HepG2 (cell line): ENCODE measurements around the gene DHRS7. TPM values are rescaled to one million over a fixed set of nuclear protein-coding genes. Genes with fewer than 3 reads are reported as not detected.

Experiments
- ARID3A ChIP-seq: IDR thresholded peaks from 2 replicates; pipeline ENCODE4 v1.6.1; 2012; ENCODE audit warnings: low read depth, low read length, improper control_type of control experiment
- GLMP ChIP-seq: sonication (generic); formaldehyde crosslinking; IDR thresholded peaks from 2 replicates; pipeline ENCODE4 v1.9.0; 2021; ENCODE audit warnings: missing genetic modification reagents, mild to moderate bottlenecking, borderline replicate concordance
- HNF4A ChIP-seq: sonication (generic); formaldehyde crosslinking; IDR thresholded peaks from 2 replicates; pipeline ENCODE4 v1.4.0; 2020; ENCODE audit warnings: missing genetic modification reagents
- HNF4G ChIP-seq, 2 experiments: sonication (generic) in 1 of 2; formaldehyde crosslinking in 1 of 2; IDR thresholded peaks; 2 replicates each; pipeline versions ENCODE4 v1.4.0 to v1.6.1; 2011 to 2020; ENCODE audit warnings: borderline replicate concordance in 2 of 2, low read depth in 2 of 2, mild to moderate bottlenecking in 2 of 2, low read length in 1 of 2, missing genetic modification reagents in 1 of 2, moderate library complexity in 1 of 2
- HNRNPH1 ChIP-seq: fragments of 200-400 bp; formaldehyde crosslinking; optimal IDR thresholded peaks from 2 replicates; pipeline ENCODE3; 2017; ENCODE audit warnings: mild to moderate bottlenecking, low read depth, low read length
- HOXD1 ChIP-seq: sonication (generic); formaldehyde crosslinking; IDR thresholded peaks from 2 replicates; pipeline ENCODE4 v1.5.0; 2020; ENCODE audit warnings: missing genetic modification reagents
- KLF12 ChIP-seq: sonication (generic); formaldehyde crosslinking; IDR thresholded peaks from 2 replicates; pipeline ENCODE4 v1.4.0; 2020; ENCODE audit warnings: missing genetic modification reagents, borderline replicate concordance
- KLF15 ChIP-seq: sonication (generic); formaldehyde crosslinking; IDR thresholded peaks from 2 replicates; pipeline ENCODE4 v1.8.1; 2023; ENCODE audit warnings: borderline replicate concordance, mild to moderate bottlenecking, inconsistent platforms, missing genetic modification reagents, mixed read lengths
- KMT2A ChIP-seq: sonication (generic); formaldehyde crosslinking; IDR thresholded peaks from 2 replicates; pipeline ENCODE4 v1.4.0; 2020; ENCODE audit warnings: missing genetic modification reagents
- NR3C1 ChIP-seq: sonication (generic); formaldehyde crosslinking; IDR thresholded peaks from 2 replicates; pipeline ENCODE4 v1.4.0; 2020; ENCODE audit warnings: missing genetic modification reagents
- SAFB2 ChIP-seq: sonication (generic); formaldehyde crosslinking; IDR thresholded peaks from 2 replicates; pipeline ENCODE4 v1.5.1; 2020; ENCODE audit warnings: missing genetic modification reagents, low read depth, mild to moderate bottlenecking, borderline replicate concordance
- STAG1 ChIP-seq: sonication (generic); formaldehyde crosslinking; IDR thresholded peaks from 2 replicates; pipeline ENCODE4 v1.4.0; 2020; ENCODE audit warnings: missing genetic modification reagents
- ZBTB43 ChIP-seq: sonication (generic); formaldehyde crosslinking; conservative IDR thresholded peaks from 2 replicates; pipeline ENCODE4 v1.4.0; 2020; ENCODE audit warnings: missing genetic modification reagents
- ZNF207 ChIP-seq: fragments of 450-650 bp; IDR thresholded peaks from 2 replicates; pipeline ENCODE4 v1.6.1; 2016; ENCODE audit warnings: antibody characterized with exemption, borderline replicate concordance
- ZNF350 ChIP-seq: sonication (generic); formaldehyde crosslinking; IDR thresholded peaks from 2 replicates; pipeline ENCODE4 v1.4.0; 2020; ENCODE audit warnings: mild to moderate bottlenecking, low read depth, missing genetic modification reagents, borderline replicate concordance
- ZNF414 ChIP-seq: sonication (generic); formaldehyde crosslinking; IDR thresholded peaks from 2 replicates; pipeline ENCODE4 v1.5.0; 2020; ENCODE audit warnings: missing genetic modification reagents
- ZNF496 ChIP-seq: sonication (generic); formaldehyde crosslinking; IDR thresholded peaks from 2 replicates; pipeline ENCODE4 v1.8.1; 2023; ENCODE audit warnings: mild to moderate bottlenecking, moderate library complexity, missing genetic modification reagents; ENCODE audit not compliant: insufficient replicate concordance
- ZNF513 ChIP-seq: sonication (generic); formaldehyde crosslinking; conservative IDR thresholded peaks from 2 replicates; pipeline ENCODE4 v1.5.0; 2020; ENCODE audit warnings: missing genetic modification reagents
- ZNF746 ChIP-seq: sonication (generic); formaldehyde crosslinking; IDR thresholded peaks from 2 replicates; pipeline ENCODE4 v1.8.0; 2022; ENCODE audit warnings: mild to moderate bottlenecking, missing genetic modification reagents
- ZNF749 ChIP-seq: sonication (generic); formaldehyde crosslinking; IDR thresholded peaks from 2 replicates; pipeline ENCODE4 v1.8.0; 2022; ENCODE audit warnings: mild to moderate bottlenecking, missing genetic modification reagents, moderate library complexity, borderline replicate concordance
- ZNF776 ChIP-seq: sonication (generic); formaldehyde crosslinking; IDR thresholded peaks from 2 replicates; pipeline ENCODE4 v1.4.0; 2020; ENCODE audit warnings: mild to moderate bottlenecking, missing genetic modification reagents
- ZSCAN30 ChIP-seq: sonication (generic); formaldehyde crosslinking; IDR thresholded peaks from 2 replicates; pipeline ENCODE4 v1.5.0; 2020; ENCODE audit warnings: mild to moderate bottlenecking, missing genetic modification reagents
- polyA plus RNA-seq, 8 experiments: library from polyadenylated mRNA; depleted of rRNA in 3 of 8; stranded (reverse) in 7 of 8; unstranded in 1 of 8; fragments of >200 nt; fragmentation: Illumina TruSeq in 4 of 8; extraction: Trizol in 4 of 8; gene quantifications; 2 replicates each; pipeline versions ENCODE4 v1.2.1 to v1.2.3, GENCODE V29; 2011 to 2016; ENCODE audit warnings: low read depth in 4 of 8, missing spikeins in 1 of 8, mixed read lengths in 1 of 8; ENCODE audit not compliant: insufficient read depth in 1 of 8
- total RNA-seq, 5 experiments: library from RNA; depleted of rRNA; stranded (reverse); fragments of >200 nt; fragmentation: Illumina TruSeq; extraction: Trizol; gene quantifications; 2 replicates each; pipeline ENCODE4 v1.2.3, GENCODE V29; 2016; ENCODE audit warnings: low read depth in 1 of 5

The DHRS7 gene
- total and polyA plus RNA-seq, 2 of the 13 experiments (the other 11 are each of a cell fraction or from before 2014, with no cell fraction given) = 20.8 to 44.4 TPM

- no peak for TF ChIP-seq ARID3A
- peak; percentile 73 for TF ChIP-seq STAG1
- TF ChIP-seq SAFB2 (CRISPR knock-in tag) = no peak
- no peak; the same call in 1 of the 2 replicates for TF ChIP-seq ZNF746
- TF ChIP-seq NR3C1 (CRISPR knock-in tag) = no peak
- TF ChIP-seq ZBTB43 (CRISPR knock-in tag) = no peak
- TF ChIP-seq ZSCAN30 (CRISPR knock-in tag) = no peak
- TF ChIP-seq HNF4A (CRISPR knock-in tag) = no peak
- TF ChIP-seq HOXD1 (CRISPR knock-in tag) = 0 out of 2 replicates have a peak, but pooled peaks have one; percentile 17
- peak; percentile 60; the same call in 1 of the 2 replicates for TF ChIP-seq KLF12 (CRISPR knock-in tag)
- no peak for TF ChIP-seq HNRNPH1
- TF ChIP-seq KLF15 (CRISPR knock-in tag) = no peak
- TF ChIP-seq ZNF350 = peak; percentile 32; the same call in 1 of the 2 replicates
- peak; percentile 38; the same call in 1 of the 2 replicates for TF ChIP-seq ZNF414 (CRISPR knock-in tag)
- peak; percentile 83 for TF ChIP-seq KMT2A (CRISPR knock-in tag)
- TF ChIP-seq ZNF207 = no peak
- TF ChIP-seq ZNF749 (CRISPR knock-in tag) = no peak
- TF ChIP-seq ZNF496 = no peak
- no peak for TF ChIP-seq ZNF776
- no peak for TF ChIP-seq HNF4G (IDR thresholded peaks at IDR 0.05; ENCODE audit: borderline replicate concordance, low read depth, low read length)
- TF ChIP-seq HNF4G (CRISPR knock-in tag; IDR thresholded peaks at IDR 0.05; ENCODE audit: borderline replicate concordance, low read depth) = no peak
- TF ChIP-seq ZNF513 (CRISPR knock-in tag) = no peak
- no peak for TF ChIP-seq GLMP (CRISPR knock-in tag)
These were observed at the start of gene DHRS7 (continued) for GRCh38 chr14:60164712-60165546.
